Fibroblast of the aortic adventitia (primary cell): ENCODE results near the gene ROBO3. TPM values are rescaled to one million over a fixed set of nuclear protein-coding genes. Genes with fewer than 3 reads are reported as not detected.

Experiments
- DNase-seq: peaks from one replicate; pipeline ENCODE4 v3.0.0-alpha.2; 2010; ENCODE audit warnings: low read depth
- H3K4me3 ChIP-seq: 2 replicates; pipeline ENCODE4 v1.5.1; 2011; ENCODE audit warnings: low read depth, mild to moderate bottlenecking, control low read depth, low read length, moderate library complexity
- total RNA-seq: library from RNA; depleted of rRNA; stranded (reverse); fragments of >200 nt; gene quantifications from 2 replicates; pipeline ENCODE4 v1.2.3, GENCODE V29; 2012; ENCODE audit warnings: low replicate concordance
- TF ChIP-seq, protein P1 (sequence below): IDR thresholded peaks from 2 replicates; pipeline ENCODE4 v1.5.1; 2011; ENCODE audit warnings: mild to moderate bottlenecking, low read length, control low read depth, inconsistent platforms; ENCODE audit not compliant: insufficient read depth

The ROBO3 gene
- total RNA-seq, 1 donor, result 13.6 TPM

DNA sequence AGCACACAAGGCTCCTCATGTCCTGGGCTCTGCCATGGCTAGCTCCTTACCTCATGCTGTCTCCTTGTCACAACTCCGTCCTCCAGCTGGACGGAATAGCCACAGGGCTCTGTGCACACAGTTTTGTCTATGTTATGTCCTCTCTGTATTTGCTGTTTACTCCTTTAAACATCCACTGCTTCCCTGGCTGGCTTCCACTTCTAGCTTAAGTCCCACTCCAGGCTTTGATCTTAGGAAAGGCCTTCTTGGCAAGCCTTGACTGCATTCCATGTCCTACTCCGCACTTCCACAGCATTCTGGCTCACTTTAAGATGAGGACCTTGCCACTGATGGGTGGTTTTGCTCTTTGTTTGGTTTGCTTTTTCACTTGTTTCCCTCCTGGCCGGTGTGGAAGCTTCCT is 22.9 kb upstream of the ROBO3 start:
- H3K4me3 ChIP-seq, result no peak overlapping the region
- peak; percentile 29 for DNase-seq
- TF ChIP-seq, protein P1, sequence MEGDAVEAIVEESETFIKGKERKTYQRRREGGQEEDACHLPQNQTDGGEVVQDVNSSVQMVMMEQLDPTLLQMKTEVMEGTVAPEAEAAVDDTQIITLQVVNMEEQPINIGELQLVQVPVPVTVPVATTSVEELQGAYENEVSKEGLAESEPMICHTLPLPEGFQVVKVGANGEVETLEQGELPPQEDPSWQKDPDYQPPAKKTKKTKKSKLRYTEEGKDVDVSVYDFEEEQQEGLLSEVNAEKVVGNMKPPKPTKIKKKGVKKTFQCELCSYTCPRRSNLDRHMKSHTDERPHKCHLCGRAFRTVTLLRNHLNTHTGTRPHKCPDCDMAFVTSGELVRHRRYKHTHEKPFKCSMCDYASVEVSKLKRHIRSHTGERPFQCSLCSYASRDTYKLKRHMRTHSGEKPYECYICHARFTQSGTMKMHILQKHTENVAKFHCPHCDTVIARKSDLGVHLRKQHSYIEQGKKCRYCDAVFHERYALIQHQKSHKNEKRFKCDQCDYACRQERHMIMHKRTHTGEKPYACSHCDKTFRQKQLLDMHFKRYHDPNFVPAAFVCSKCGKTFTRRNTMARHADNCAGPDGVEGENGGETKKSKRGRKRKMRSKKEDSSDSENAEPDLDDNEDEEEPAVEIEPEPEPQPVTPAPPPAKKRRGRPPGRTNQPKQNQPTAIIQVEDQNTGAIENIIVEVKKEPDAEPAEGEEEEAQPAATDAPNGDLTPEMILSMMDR, result no peak

DNA sequence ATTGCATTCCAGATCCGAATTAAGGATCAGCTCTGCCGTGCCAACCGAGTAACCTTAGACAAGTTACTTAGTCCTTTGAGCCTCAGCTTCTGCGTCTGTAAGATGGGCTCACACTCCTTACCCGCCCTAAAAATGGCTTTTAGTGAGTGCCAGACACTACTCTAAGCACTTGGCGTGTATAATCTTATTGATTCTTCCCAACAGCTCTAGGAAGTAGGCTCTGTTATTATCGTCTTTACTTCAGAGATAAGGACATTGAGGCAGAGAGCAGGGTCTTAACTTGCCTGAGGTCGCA is 21.7 kb upstream of the ROBO3 start:
- TF ChIP-seq, protein P1, result no peak
- no peak for DNase-seq
- H3K4me3 ChIP-seq, result no peak overlapping the region

GRCh38 chr11:124844664-124845079 is 20.6 kb upstream of the ROBO3 start:
- TF ChIP-seq, protein P1, result no peak
- no peak for DNase-seq
- no peak overlapping the region for H3K4me3 ChIP-seq

- TF ChIP-seq, protein P1, result no peak
- H3K4me3 ChIP-seq, result no peak overlapping the region
- no peak for DNase-seq
These were observed 19.1 kb upstream of the ROBO3 start for GRCh38 chr11:124846070-124846673.

DNA sequence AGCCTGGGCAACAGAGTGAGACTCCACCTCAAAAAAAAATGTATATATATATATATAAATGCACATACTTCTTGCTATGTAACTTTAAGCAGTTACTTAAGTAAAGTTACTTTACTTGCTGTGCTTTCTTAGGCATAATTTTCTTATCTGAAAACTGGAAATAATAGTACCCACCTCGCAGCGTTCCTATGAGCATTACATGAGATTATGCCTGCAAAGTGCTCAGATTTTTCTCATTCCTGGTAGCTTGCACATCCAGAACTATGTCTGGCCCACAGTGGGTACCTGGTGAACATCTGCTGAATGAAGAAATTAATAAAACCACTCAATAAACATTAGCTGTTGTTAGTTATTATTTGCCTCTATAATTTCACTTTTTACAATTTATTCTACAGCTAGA is 6.1 kb upstream of the ROBO3 start:
- TF ChIP-seq, protein P1, result no peak
- DNase-seq, result no peak
- H3K4me3 ChIP-seq, result no peak overlapping the region

GRCh38 chr11:124861670-124862069 is 3.6 kb upstream of the ROBO3 start:
- no peak for DNase-seq
- no peak overlapping the region for H3K4me3 ChIP-seq
- TF ChIP-seq, protein P1, result no peak

DNA sequence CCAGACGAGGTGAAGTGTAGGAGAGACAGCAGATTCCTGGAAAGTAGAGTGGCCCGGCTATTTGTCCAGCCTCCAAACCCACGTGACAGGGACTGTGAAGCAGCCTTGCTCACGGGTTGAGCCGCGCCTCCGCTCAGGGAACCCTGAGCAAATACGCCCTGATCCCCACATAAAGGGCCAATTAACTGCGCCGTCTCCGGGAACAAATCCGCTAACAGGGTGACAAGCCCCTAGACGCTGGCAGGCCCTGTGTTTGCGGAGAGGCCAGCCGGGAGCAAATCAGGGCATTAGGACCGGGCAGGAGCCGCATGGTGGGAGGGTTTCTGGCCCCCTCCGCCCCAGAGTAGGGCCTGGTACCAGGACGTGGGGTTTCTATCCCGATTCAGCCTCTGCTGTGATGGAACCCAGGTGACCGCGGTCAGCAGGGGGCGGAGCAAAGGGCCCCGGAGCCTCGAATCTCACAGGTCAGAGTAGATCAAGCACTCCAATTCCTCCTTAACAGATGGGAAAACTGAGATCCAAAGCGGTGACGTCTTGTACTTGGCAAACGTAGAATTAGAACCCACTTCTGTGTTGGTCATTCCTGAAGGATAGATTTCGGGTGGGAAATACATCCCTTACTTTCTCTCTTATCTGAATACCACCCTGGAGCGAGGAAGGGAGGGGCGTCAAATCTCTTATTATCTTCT is 2.0 kb upstream of the ROBO3 start:
- H3K4me3 ChIP-seq, result peak overlapping the region; percentile 52
- peak; percentile 44 for DNase-seq
- TF ChIP-seq, protein P1, result no peak
